Mucosa of descending colon (tissue), 3 donors: ENCODE data around the gene FNDC1. TPM values are rescaled to one million over a fixed set of nuclear protein-coding genes. Genes with fewer than 3 reads are reported as not detected.

ENCODE experiments used
- ATAC-seq: fragments of 200-7000 bp; cut with Tn5 transposase; one replicate; pipeline ENCODE4 v1.9.1; 2020; ENCODE audit warnings: mild to moderate bottlenecking, moderate library complexity
- DNase-seq, 3 donors: peaks; one replicate each; pipeline ENCODE4 v3.0.0-alpha.2; 2020
- H3K36me3 ChIP-seq: fragments of 200-600 bp; one replicate; pipeline ENCODE4 v1.8.0; 2021; ENCODE audit warnings: low read depth, mild to moderate bottlenecking
- H3K4me1 ChIP-seq: fragments of 200-600 bp; one replicate; pipeline ENCODE4 v1.8.0; 2021; ENCODE audit warnings: low read depth, mild to moderate bottlenecking
- H3K4me3 ChIP-seq: fragments of 200-600 bp; one replicate; pipeline ENCODE4 v1.8.0; 2021; ENCODE audit warnings: mild to moderate bottlenecking
- H3K9me3 ChIP-seq: fragments of 200-600 bp; one replicate; pipeline ENCODE4 v1.8.0; 2021; ENCODE audit warnings: mild to moderate bottlenecking
- intact Hi-C, 2 donors: fragments of 100-400 bp; cut with DNase I in 1 of 2; cut with micrococcal nuclease in 1 of 2; formaldehyde crosslinking; loops; one replicate each; pipeline versions ENCODE4 v1.11.0 to v1.11.1; 2022; cut with DNase I, micrococcal nuclease
- total RNA-seq, 3 donors: library from RNA; stranded (reverse); fragmentation: NEBNext Ultra II Directional in 2 of 3; extraction: Animal tissue kit (Norgen Biotek cat#: 25700) in 2 of 3; gene quantifications; one replicate each; pipeline versions ENCODE4 v1.2.1 to v1.2.4, GENCODE V29; 2021 to 2023
- TF ChIP-seq, protein P1 (sequence below): fragments of 200-600 bp; IDR thresholded peaks from one replicate; pipeline ENCODE4 v1.8.0; 2022; ENCODE audit warnings: antibody characterized with exemption, mild to moderate bottlenecking
- donor health status: DM: no; HTN: no; CAD: no; lungs with moderate emphysema.
- donor health status: DM: no; HTN: no; CAD: no.
- donor health status: DM: no; HTN: yes; CAD: no.

Gene FNDC1
- total RNA-seq, 3 donors from 2014 or later = 0.64 to 6.6 (median 0.89) TPM

DNA sequence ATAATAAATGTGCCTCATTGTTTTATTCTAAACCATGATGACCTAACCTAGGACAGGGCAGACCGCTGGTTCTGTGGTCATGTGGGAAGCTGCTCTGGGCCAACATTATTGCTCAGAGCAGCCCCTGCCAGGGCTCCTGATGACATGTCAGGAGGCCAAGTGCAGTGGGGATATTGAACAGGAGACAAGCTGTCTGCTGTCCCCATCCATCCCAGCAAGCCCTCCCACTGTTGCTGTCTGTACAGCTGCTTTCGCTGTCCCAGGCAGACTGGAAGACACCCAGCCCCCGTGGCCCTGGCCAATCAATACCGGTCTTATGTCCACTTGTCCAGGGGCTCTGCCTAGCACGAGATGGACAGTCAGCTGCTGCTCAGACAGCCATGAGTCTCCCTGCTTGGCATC is 43.2 kb upstream of the FNDC1 start:
- DNase-seq (no peak), ATAC-seq (no peak)
- no peaks in the 10 kb centered on the region for H3K4me1 ChIP-seq
- TF ChIP-seq, protein P1, sequence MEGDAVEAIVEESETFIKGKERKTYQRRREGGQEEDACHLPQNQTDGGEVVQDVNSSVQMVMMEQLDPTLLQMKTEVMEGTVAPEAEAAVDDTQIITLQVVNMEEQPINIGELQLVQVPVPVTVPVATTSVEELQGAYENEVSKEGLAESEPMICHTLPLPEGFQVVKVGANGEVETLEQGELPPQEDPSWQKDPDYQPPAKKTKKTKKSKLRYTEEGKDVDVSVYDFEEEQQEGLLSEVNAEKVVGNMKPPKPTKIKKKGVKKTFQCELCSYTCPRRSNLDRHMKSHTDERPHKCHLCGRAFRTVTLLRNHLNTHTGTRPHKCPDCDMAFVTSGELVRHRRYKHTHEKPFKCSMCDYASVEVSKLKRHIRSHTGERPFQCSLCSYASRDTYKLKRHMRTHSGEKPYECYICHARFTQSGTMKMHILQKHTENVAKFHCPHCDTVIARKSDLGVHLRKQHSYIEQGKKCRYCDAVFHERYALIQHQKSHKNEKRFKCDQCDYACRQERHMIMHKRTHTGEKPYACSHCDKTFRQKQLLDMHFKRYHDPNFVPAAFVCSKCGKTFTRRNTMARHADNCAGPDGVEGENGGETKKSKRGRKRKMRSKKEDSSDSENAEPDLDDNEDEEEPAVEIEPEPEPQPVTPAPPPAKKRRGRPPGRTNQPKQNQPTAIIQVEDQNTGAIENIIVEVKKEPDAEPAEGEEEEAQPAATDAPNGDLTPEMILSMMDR = no peak
- no peaks in the 10 kb centered on the region for H3K36me3 ChIP-seq
- no peak overlapping the region for H3K4me3 ChIP-seq
- H3K9me3 ChIP-seq = no peaks in the 10 kb centered on the region
- intact Hi-C loops = no loop called here

DNA sequence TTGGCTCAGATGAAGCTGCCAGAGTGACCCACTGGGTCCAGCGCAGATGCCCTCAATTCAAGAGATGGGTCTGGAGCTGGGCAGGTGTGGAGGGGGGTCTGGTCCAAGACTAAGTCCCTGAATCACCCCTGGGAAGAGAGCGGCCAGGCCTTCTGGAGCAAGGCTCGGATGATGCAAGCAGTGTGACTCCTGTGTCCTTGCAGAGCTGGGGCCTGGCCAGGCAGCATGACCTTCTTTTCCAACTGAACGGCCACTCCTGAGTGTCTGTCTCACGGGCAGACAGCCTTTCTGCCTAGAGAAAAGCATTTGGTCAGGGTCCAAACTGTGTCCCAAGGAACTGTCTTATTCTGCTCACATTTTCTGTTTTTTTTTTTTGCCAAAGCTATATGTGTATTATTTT is 42.6 kb upstream of the FNDC1 start:
- Histone ChIP-seq H3K4me3 (no peak overlapping the region), H3K36me3 (no peaks in the 10 kb centered on the region), H3K9me3 (no peaks in the 10 kb centered on the region), H3K4me1 (no peaks in the 10 kb centered on the region)
- ATAC-seq = no peak
- intact Hi-C loops = no loop called here
- no peak for DNase-seq
- TF ChIP-seq, protein P1 = no peak

DNA sequence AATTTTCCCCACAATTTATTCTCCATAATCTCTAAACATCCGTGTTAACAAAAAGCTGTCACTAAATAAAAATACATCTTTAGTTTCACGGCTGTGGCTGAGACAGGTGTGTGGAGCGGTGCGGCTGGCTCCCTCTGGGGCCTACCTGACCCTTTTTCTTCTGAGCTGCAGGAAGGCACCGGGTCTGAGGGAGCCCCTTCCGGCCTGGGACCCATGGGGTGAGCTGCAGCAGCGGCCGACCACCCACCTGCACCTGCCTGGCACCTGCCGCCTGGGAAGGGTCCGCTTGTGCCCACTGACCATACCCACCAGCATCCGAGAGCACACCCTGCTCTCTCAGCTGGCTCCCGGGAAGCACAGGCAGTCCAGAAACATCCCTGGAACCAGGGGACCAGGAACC is 41.5 kb upstream of the FNDC1 start:
- H3K4me3 ChIP-seq = no peak overlapping the region

DNA sequence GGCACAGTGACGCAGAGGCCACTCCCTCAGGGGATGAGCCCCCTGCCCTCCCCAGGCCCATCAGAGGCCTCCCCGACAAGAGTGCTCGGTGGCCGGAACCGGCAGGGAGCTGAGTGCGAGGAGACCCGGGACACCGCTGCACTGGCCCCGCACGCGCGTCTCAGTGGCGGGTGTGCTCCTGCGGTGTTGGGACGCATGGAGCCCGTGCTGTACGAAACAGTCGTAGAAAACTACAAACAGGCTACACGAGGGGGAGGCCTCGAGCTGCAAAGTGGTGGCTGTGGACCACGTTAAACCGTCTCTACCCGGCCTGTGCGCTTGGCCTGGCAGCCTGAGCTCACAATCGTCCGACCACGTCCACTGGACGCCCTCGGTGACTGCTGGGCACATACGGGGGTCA is 40.2 kb upstream of the FNDC1 start:
- no peaks in the 10 kb centered on the region for H3K36me3 ChIP-seq
- no peak overlapping the region for H3K4me3 ChIP-seq
- no peak for DNase-seq
- no peaks in the 10 kb centered on the region for H3K9me3 ChIP-seq
- intact Hi-C loops = no loop called here
- H3K4me1 ChIP-seq = no peaks in the 10 kb centered on the region
- TF ChIP-seq, protein P1 = no peak
- ATAC-seq = no peak

More for the DNA sequence above, 41.5 kb upstream of the FNDC1 start:
- Histone ChIP-seq H3K4me1 (no peaks in the 10 kb centered on the region), H3K9me3 (no peaks in the 10 kb centered on the region), H3K36me3 (no peaks in the 10 kb centered on the region)
- ATAC-seq (no peak), DNase-seq (no peak)
- TF ChIP-seq, protein P1 = no peak
- intact Hi-C loops = no loop called here

DNA sequence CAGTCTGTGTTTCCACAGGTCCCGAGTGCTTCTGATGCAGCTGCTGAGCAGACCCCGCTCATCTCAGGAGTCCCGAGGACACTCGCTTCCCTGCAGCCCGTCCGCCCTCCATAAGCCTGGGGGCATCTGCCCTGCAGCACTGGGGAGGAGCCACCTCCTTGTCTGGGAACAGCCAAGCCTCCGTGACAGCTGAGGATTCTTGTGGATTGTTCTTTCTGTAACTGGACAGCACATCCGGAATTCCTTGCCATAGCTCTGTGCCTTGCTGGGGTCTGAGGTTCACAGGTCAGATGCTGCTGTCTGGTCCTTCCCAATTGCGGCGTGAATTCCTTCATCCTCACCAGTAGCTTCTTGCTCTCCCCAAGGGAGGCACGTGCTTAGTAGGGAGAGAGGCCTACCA is 38.4 kb upstream of the FNDC1 start:
- TF ChIP-seq, protein P1 = no peak
- no peaks in the 10 kb centered on the region for H3K9me3 ChIP-seq
- DNase-seq = no peak

DNA sequence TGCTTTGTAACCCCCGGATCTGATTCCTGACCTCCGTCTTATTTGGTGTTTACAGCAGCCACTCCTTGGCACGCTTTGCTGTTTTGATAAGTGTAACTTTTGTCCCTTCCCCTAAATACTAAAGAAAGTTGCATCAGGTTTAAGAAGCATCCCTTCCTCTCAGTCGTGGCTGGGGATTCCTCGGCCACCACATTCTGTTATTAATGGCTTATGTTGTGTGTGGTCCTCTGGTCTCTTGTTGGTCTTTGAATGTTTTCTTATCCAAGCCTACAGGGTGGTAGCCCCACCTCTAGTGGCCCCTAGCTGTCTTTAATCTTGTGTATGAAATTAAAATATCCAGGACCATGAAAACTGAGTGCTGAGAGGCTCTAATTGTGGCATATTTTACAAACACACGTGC is 37.5 kb upstream of the FNDC1 start:
- H3K36me3 ChIP-seq = no peaks in the 10 kb centered on the region
- no peak for ATAC-seq
- H3K9me3 ChIP-seq = no peaks in the 10 kb centered on the region
- intact Hi-C loops = loop anchor here in 1 of 2 donors (10.0 kb wide), 1 partner anchor 427 kb away; no protein-coding TSS in a partner anchor
- no peak for DNase-seq
- no peak overlapping the region for H3K4me3 ChIP-seq
- no peaks in the 10 kb centered on the region for H3K4me1 ChIP-seq
- TF ChIP-seq, protein P1 = no peak

More for the DNA sequence above, 38.4 kb upstream of the FNDC1 start:
- Histone ChIP-seq H3K4me1 (no peaks in the 10 kb centered on the region), H3K4me3 (no peak overlapping the region), H3K36me3 (no peaks in the 10 kb centered on the region)
- ATAC-seq = no peak
- intact Hi-C loops = loop anchor here in 1 of 2 donors (10.0 kb wide), 1 partner anchor 426 kb away; no protein-coding TSS in a partner anchor
